ENCODE results near the gene CLEC12A.
A peak's percentile ranks its signal among the peaks of the same experiment; 100 is the strongest.

CLEC12A gene

DNA sequence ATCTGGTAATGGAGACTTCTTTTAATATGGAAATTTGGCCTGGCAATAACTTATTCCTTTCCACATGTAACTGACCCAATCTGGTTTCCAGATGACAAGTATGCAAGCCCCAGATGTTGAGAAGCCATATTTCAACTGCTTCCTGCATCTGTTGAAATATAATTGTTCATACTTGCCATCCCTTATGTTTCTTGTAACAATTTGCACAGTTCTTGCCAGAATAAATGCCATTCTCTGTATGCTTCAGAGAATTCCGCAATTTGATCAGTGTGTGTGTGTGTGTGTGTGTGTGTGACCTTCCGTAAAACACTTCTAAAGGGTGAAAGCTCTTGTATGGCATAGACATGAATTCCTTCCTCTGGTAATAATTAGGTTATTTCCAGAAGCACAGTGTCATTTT is 37.3 kb upstream of the CLEC12A start:
- TF ChIP-seq, protein P1, sequence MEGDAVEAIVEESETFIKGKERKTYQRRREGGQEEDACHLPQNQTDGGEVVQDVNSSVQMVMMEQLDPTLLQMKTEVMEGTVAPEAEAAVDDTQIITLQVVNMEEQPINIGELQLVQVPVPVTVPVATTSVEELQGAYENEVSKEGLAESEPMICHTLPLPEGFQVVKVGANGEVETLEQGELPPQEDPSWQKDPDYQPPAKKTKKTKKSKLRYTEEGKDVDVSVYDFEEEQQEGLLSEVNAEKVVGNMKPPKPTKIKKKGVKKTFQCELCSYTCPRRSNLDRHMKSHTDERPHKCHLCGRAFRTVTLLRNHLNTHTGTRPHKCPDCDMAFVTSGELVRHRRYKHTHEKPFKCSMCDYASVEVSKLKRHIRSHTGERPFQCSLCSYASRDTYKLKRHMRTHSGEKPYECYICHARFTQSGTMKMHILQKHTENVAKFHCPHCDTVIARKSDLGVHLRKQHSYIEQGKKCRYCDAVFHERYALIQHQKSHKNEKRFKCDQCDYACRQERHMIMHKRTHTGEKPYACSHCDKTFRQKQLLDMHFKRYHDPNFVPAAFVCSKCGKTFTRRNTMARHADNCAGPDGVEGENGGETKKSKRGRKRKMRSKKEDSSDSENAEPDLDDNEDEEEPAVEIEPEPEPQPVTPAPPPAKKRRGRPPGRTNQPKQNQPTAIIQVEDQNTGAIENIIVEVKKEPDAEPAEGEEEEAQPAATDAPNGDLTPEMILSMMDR (IDR thresholded peaks at IDR 0.05; ENCODE audit: low read depth, low read length), result no peak
- no peak overlapping the region for H3K4me3 ChIP-seq (ENCODE audit: low read depth, low read length)

DNA sequence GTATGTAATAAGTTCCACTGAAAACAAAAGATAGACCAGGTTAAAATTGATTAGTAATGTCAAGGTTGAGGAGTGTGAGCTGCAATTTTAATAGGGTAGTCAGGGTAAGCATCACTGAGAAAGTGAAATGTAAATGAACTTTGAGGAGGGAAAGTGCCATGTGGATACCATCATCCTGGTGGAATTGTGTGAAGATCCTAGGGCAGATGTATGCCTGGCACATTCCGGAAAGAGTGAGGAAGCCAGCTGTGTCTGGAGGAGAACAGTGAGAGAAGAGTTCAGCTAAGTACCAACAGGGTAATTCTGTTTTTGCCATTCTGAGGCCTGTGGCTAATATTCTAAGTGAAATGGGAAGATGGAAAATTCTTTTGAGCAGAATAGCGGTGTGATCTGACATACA is 36.2 kb upstream of the CLEC12A start:
- H3K4me3 ChIP-seq (ENCODE audit: low read depth, low read length), result no peak overlapping the region
- TF ChIP-seq, protein P1 (IDR thresholded peaks at IDR 0.05; ENCODE audit: low read depth, low read length), result no peak

DNA sequence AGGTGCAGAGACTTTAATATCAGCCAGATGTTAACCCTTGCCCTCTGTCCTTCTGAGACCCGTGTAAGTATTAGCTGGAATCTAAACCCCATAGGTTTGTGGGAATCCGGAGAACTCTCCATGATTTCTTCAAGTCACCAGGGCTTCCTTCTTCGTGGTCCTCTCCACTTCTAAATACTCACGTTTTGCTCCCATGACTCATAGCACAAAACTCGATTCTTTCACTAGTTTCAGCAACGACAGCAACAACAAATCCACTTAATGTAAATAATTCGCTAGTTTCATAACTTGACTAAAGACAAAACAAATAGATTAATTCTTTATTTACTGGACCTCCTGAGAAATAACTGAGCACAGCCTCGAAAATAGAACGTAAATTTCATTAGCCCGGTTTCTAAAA is 34.6 kb upstream of the CLEC12A start:
- H3K4me3 ChIP-seq (ENCODE audit: low read depth, low read length), result peak overlapping the region; percentile 7; the same call in 1 of the 2 replicates
- TF ChIP-seq, protein P1 (IDR thresholded peaks at IDR 0.05; ENCODE audit: low read depth, low read length), result no peak

DNA sequence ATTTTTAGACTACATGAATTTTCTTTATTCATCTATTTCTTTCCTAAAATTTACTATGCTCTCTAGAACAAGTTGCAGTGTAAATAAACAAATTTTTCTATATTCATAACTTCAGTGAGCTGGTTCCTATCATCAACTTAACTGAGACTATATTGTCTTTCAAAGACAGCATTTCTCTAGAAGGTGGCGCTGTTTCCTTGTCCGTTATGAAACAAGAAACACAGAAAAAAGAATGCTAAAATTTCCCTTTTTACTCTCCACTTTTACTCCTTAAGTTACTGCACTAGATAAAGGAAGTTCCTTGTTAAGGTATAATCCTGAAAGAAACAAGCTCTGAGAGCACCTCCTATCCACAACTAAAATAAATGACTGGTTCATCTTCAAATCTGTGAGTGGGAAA is 30.8 kb upstream of the CLEC12A start:
- TF ChIP-seq, protein P1 (IDR thresholded peaks at IDR 0.05; ENCODE audit: low read depth, low read length), result peak; percentile 27; the same call in 1 of the 2 replicates
- H3K4me3 ChIP-seq (ENCODE audit: low read depth, low read length), result no peak overlapping the region

DNA sequence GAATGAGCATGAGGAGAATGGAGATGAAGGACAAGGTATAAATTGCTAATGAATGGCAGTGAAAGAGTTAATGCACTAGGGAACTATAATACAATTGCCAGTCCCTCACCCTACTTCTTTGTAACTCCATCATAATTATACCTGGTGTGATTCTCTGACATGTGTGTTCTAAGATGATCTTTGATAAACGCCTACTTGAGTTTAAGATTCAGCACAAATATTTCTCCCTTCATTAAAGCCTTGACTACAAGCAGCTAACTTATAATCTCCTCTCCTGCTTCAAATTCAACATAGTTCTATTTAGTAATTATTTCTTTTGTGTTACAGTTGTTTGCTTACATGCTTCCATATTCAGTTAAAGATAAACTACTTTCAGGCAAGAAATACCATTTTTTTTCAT is 29.4 kb upstream of the CLEC12A start:
- TF ChIP-seq, protein P1 (IDR thresholded peaks at IDR 0.05; ENCODE audit: low read depth, low read length), result no peak
- H3K4me3 ChIP-seq (ENCODE audit: low read depth, low read length), result no peak overlapping the region

DNA sequence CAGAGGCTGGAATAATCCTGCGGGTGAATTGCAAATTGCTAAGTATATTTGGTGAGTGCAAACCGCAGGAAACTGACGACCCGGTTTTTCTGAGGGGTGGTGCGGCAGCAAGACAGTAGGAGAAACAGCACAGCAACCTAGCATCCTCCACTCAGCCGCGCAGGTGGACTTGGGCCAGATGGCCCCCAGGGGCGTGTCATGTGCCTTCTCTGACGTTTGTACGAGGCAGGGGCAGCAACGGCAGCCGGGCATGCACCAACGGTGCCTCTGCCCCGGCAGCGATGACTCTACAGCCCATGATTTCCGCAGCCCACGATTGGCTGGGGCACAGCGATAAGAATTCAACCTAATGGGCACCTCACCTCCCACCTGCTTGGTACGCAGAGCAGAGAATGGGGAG is 28.0 kb upstream of the CLEC12A start:
- no peak overlapping the region for H3K4me3 ChIP-seq (ENCODE audit: low read depth, low read length)
- TF ChIP-seq, protein P1 (IDR thresholded peaks at IDR 0.05; ENCODE audit: low read depth, low read length), result no peak

DNA sequence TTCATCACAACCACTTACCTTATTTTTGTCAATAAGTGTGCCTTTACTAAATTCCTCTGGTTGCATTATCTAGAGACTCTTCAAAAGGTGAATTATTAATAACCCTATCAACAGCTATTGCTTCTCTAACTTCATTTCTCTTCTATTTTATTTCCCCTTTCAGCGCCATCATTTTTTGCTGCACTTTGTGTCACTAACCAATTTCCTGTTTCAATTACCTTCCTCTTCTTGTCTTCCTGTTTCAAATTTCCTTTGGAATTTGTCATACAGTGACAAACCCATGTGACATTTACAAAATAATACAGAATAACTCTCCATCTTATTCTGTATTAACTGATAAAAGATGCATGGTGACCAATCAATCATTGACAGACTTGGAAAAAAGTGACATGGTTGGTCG is 26.8 kb upstream of the CLEC12A start:
- no peak overlapping the region for H3K4me3 ChIP-seq (ENCODE audit: low read depth, low read length)
- TF ChIP-seq, protein P1 (IDR thresholded peaks at IDR 0.05; ENCODE audit: low read depth, low read length), result no peak
